Measurements from ENCODE around the gene ZNF397. TPM values are rescaled to one million over a fixed set of nuclear protein-coding genes. Genes with fewer than 3 reads are reported as not detected.

ZNF397 gene
- total and polyA plus RNA-seq, 9 of the 15 experiments (the other 6 are each of a cell fraction or from before 2014, with no cell fraction given) = 6.4 to 24.2 (median 19.3) TPM

GRCh38 chr18:35290094-35290735, 49.4 kb downstream of the ZNF397 start, which contains the start of gene ZSCAN30 (continued):
- TF ChIP-seq, protein P1, sequence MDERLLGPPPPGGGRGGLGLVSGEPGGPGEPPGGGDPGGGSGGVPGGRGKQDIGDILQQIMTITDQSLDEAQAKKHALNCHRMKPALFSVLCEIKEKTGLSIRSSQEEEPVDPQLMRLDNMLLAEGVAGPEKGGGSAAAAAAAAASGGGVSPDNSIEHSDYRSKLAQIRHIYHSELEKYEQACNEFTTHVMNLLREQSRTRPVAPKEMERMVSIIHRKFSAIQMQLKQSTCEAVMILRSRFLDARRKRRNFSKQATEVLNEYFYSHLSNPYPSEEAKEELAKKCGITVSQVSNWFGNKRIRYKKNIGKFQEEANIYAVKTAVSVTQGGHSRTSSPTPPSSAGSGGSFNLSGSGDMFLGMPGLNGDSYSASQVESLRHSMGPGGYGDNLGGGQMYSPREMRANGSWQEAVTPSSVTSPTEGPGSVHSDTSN (CRISPR knock-in tag; IDR thresholded peaks at IDR 0.05; ENCODE audit: low read depth) = no peak
- TF ChIP-seq, protein P1 (tag; conservative IDR thresholded peaks at IDR 0.05; ENCODE audit: low read depth) = peak; percentile 25; the same call in 1 of the 2 replicates
- peak; percentile 48 for TF ChIP-seq PCBP1 (IDR thresholded peaks at IDR 0.05; ENCODE audit: low read depth, low read length, poor library complexity, severe bottlenecking)
- peak; percentile 31 for TF ChIP-seq ZNF134 (CRISPR knock-in tag; conservative IDR thresholded peaks at IDR 0.05)
- no peak for TF ChIP-seq SMARCE1 (IDR thresholded peaks at IDR 0.05)
- no peak for TF ChIP-seq FUS (optimal IDR thresholded peaks at IDR 0.05; ENCODE audit: low read depth, low read length)
- peak; percentile 67; the same call in 1 of the 2 replicates for TF ChIP-seq GABPB1 (CRISPR knock-in tag; IDR thresholded peaks at IDR 0.05)
- no peak for TF ChIP-seq WHSC1 (IDR thresholded peaks at IDR 0.05; ENCODE audit: low read length)
- TF ChIP-seq BCOR (IDR thresholded peaks at IDR 0.05) = peak; percentile 60; the same call in 1 of the 2 replicates
- 0 out of 2 replicates have a peak, but pooled peaks have one; percentile 32 for TF ChIP-seq ZNF431 (CRISPR knock-in tag; IDR thresholded peaks at IDR 0.05)
- TF ChIP-seq ZNF766 (CRISPR knock-in tag; conservative IDR thresholded peaks at IDR 0.05) = peak; percentile 75
- TF ChIP-seq SMC3 (conservative IDR thresholded peaks at IDR 0.05; ENCODE audit: insufficient read depth, low read depth, low read length) = 0 out of 2 replicates have a peak, but pooled peaks have one; percentile 29
- peak; percentile 75 for TF ChIP-seq NEUROD1 (IDR thresholded peaks at IDR 0.05; ENCODE audit: borderline replicate concordance, low read depth, low read length, partially characterized antibody)
- TF ChIP-seq DIDO1 (tag; IDR thresholded peaks at IDR 0.05; ENCODE audit: low read depth) = peak; percentile 84
- TF ChIP-seq ZFX (CRISPR knock-in tag; IDR thresholded peaks at IDR 0.05) = peak; percentile 99
- TF ChIP-seq ETV6 (IDR thresholded peaks at IDR 0.05; ENCODE audit: borderline replicate concordance in 1 of 2, low read depth in 2 of 2, low read length in 1 of 2) = no peak
- TF ChIP-seq ETV6 (CRISPR knock-in tag; IDR thresholded peaks at IDR 0.05; ENCODE audit: borderline replicate concordance) = no peak
- no peak for TF ChIP-seq HLTF (IDR thresholded peaks at IDR 0.05)
- 0 out of 2 replicates have a peak, but pooled peaks have one; percentile 64 for TF ChIP-seq CHCHD3 (CRISPR knock-in tag; IDR thresholded peaks at IDR 0.05)
- no peak for TF ChIP-seq HNRNPK (IDR thresholded peaks at IDR 0.05; ENCODE audit: low read depth, low read length, poor library complexity, severe bottlenecking)
- TF ChIP-seq CBX3 (IDR thresholded peaks at IDR 0.05; ENCODE audit: borderline replicate concordance in 1 of 2, low read length in 2 of 2) = peak in 1 of 2 experiments; percentile 45; a peak in 1 of 3 replicates
- TF ChIP-seq CBFA2T3 (IDR thresholded peaks at IDR 0.05) = 0 out of 2 replicates have a peak, but pooled peaks have one; percentile 10
- TF ChIP-seq GATAD2B (IDR thresholded peaks at IDR 0.05; ENCODE audit: borderline replicate concordance) = peak; percentile 72; the same call in 1 of the 2 replicates
- 0 out of 2 replicates have a peak, but pooled peaks have one; percentile 48 for TF ChIP-seq MEF2D (tag; conservative IDR thresholded peaks at IDR 0.05; ENCODE audit: low read depth)
- peak; percentile 94 for TF ChIP-seq ZNF197 (CRISPR knock-in tag; IDR thresholded peaks at IDR 0.05; ENCODE audit: low read depth)
- no peak for TF ChIP-seq ZC3H4 (CRISPR knock-in tag; IDR thresholded peaks at IDR 0.05; ENCODE audit: borderline replicate concordance)
- TF ChIP-seq ZBTB8A (IDR thresholded peaks at IDR 0.05; ENCODE audit: partially characterized antibody) = no peak
- TF ChIP-seq L3MBTL2 (IDR thresholded peaks at IDR 0.05) = peak; percentile 85
- 0 out of 2 replicates have a peak, but pooled peaks have one; percentile 27 for TF ChIP-seq FOXJ2 (tag; IDR thresholded peaks at IDR 0.05)

All from K562 (cell line).